HL-60 (cell line): ENCODE measurements around the gene SEMA3B.

Source experiments
- CTCF ChIP-seq: IDR thresholded peaks from one replicate; pipeline ENCODE4 v1.5.1; 2011; ENCODE audit warnings: low read length, control low read depth, inconsistent platforms; ENCODE audit not compliant: insufficient read depth
- GABPA ChIP-seq: IDR thresholded peaks from 2 replicates; pipeline ENCODE4 v1.6.1; 2012; ENCODE audit warnings: low read depth
- POLR2AphosphoS5 ChIP-seq: IDR thresholded peaks from 2 replicates; pipeline ENCODE4 v1.6.1; 2012; ENCODE audit warnings: low read depth
- REST ChIP-seq: IDR thresholded peaks from 2 replicates; pipeline ENCODE4 v1.6.1; 2012; ENCODE audit warnings: low read depth; ENCODE audit not compliant: insufficient replicate concordance
- SPI1 ChIP-seq: IDR thresholded peaks from 2 replicates; pipeline ENCODE4 v1.6.1; 2012; ENCODE audit warnings: low read depth, mild to moderate bottlenecking, borderline replicate concordance

GRCh38 chr3:50316657-50317242, 47.8 kb downstream of the SEMA3B start:
- TF ChIP-seq CTCF (no peak), REST (no peak), POLR2AphosphoS5 (no peak), SPI1 (no peak), GABPA (no peak)
